SIG-M5 treated with dmso at 0.1 percent for 504 hours (cell line): ENCODE measurements around the gene DLGAP1.

Source experiments
- DNase-seq: peaks from one replicate; lab custom pipeline; 2025; ENCODE audit not compliant: unreplicated experiment; lab: John Stamatoyannopoulos, UW

The DLGAP1 gene

DNA sequence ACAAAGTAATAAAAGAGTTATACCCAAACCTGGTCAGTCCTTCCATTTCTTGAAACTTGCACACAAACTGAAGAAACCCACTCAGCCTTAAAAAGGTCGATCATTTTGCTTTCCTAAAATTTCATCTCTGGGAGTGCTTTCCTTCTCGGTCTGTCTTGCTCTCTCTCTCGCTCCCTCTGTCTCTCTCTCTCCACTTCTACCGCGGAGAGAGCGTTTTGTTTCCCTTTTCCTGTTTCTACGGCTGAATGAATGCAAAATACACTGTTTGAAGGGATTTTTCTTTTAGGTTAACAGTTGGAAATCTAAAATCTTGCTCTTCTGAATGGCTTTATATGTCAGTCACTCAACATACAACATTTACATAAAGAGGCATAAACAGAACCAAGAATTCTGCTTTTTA, 581.0 kb downstream of the DLGAP1 start:
- DNase-seq: no peak

DNA sequence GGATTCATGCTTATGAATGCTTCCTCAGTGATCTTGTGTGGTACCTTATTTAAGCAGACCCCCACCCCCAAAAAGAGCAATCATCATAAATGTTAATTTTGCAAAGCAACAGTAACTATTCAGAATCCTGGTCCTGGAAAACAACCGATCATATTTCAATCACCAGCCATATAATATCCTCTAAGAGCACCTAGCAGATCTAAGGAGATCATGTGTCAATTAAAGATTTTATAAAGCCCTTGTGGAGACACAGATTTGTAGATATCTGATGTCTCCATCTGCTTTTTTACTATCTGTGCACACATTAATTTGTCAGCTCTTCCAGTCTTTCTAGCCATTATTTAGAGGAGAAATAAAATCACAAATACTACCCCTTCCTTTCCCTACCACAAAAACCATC, 581.4 kb downstream of the DLGAP1 start:
- no peak for DNase-seq

- DNase-seq: no peak
Observed at GRCh38 chr18:3873211-3873610, 581.9 kb downstream of the DLGAP1 start.

DNA sequence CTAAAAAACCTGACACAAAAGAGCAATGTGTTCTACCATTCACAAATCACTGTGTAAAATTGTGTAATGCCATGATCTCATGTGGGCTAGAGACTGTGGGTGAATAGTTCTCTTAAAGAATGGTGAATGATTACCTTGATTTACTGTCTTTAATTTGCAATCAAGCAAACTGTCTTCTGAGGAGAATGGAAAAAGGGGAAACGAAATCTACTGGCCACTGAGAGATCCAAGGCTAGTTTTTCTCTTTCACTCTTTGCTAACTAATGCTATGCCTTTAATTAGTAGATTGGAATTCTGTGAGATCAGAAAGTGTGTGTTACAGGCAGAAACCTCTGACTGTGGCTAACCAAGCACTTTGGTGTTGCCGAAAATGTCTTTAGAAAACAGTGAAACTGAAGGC, 582.5 kb downstream of the DLGAP1 start:
- no peak for DNase-seq

- no peak for DNase-seq
Observed at GRCh38 chr18:3871687-3872086, 583.4 kb downstream of the DLGAP1 start.

GRCh38 chr18:3870914-3871313, 584.2 kb downstream of the DLGAP1 start:
- DNase-seq: no peak

- DNase-seq: peak; percentile 56
Observed at GRCh38 chr18:3869848-3870247, 585.3 kb downstream of the DLGAP1 start.

- no peak for DNase-seq
Observed at GRCh38 chr18:3867864-3868311, 587.2 kb downstream of the DLGAP1 start.

DNA sequence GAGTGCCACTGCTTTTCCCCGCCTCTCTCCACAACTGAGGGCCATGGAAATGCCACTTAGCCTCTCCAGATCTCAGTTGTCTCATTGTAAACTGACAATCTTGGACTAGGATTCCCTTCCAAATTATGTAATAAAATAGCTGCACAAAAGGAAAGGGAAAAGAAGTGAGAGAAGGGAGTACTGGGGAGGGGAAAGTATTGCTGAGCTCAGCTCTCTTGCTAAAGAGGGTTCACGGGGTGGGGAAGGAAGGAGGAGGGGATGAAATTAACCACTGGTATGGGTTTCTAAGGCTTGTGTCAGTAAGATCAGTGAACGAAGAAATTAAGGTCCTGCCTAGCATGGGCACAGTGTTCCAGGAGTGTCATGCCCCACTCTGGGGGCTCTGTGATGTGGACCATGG, 587.9 kb downstream of the DLGAP1 start:
- DNase-seq: no peak

DNA sequence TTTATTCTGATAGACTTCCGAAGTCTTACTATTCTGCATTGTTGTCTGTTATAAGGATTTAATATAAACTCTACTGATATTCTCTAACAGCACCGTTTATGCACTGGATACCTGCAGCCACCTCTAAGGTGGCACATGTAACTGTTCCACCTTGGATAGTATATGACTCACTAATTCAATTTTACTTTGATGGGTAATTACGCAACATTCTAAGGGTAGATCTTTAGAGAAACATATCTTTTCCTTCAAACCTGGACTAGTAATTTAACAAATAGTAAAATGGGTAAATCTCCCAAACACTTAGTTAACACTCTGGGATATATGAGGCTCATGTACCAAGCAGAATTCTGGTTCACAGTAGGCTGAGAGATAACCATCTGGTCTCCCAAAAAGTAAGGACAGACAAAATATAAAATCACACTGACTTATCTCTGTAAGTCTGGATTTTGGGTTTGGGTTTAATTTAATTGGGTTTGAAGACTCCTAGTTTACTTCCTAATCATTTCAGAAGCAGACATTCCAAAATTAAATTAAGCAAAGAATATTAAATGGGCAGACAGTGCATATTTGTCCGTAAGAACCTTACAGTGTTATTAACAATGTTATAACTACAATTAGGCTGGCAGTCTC, 590.3 kb downstream of the DLGAP1 start:
- no peak for DNase-seq

DNA sequence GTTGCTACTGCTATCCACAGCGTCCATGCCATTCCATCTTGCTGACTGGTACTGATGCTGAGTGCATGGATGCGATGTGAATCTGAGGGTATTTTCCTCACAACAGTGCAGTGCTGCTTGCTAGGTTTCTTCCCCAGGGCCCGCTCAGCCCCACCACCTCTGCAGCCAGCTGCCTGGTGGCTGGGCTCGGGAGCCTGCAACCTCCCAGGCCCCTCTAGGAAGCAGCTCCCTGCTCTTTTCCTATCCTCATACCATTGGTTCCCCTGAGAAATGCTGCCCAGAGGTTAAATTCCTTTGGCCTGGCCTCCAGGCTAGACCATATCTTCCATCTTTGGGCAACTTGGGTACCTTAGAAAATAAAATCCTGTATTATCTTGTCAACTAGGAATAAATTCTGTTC, 591.5 kb downstream of the DLGAP1 start:
- no peak for DNase-seq

DNA sequence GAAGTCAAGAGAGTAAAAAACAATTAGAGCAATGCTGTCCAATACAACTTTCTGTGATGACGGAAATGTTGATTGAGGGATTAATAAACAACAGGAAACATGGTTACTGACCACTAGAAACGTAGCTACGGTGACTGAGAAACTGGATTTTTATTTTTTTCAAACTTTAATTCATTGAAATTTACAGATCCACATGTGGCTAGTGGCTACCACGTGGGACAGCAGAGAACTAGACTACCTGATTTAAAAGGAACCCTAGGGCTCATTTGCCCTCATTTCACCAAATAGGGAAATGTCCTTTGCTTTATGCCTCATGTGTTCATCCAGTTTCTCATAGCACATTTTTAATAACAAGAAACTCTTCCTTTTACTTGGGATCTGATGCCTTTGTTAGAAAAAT, 592.1 kb downstream of the DLGAP1 start:
- DNase-seq: no peak

- DNase-seq: no peak
Observed at GRCh38 chr18:3861495-3861894, 593.6 kb downstream of the DLGAP1 start.

- DNase-seq: no peak
Observed at GRCh38 chr18:3857544-3857943, 597.6 kb downstream of the DLGAP1 start.

DNA sequence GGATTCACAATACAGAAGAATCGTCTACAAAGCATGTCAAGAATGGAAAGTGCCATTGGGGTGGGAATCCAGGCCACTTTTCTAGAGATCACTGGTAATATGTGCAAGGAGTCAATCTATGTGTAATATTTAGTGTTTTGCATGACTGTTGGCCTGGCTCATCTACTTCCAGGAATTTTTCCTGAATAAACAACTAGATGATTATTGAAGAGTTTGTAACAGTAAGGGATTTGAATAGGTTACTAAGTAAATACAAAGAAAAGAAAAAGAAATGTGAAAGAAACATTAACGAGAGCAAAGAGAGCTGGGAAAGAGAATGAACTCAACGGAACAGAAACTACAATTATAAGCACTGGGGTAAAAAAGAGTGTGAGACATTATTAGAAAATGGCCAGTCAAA, 599.1 kb downstream of the DLGAP1 start:
- no peak for DNase-seq

GRCh38 chr18:3852321-3852720, 602.8 kb downstream of the DLGAP1 start:
- DNase-seq: no peak

GRCh38 chr18:3851159-3851558, 603.9 kb downstream of the DLGAP1 start:
- DNase-seq: no peak

DNA sequence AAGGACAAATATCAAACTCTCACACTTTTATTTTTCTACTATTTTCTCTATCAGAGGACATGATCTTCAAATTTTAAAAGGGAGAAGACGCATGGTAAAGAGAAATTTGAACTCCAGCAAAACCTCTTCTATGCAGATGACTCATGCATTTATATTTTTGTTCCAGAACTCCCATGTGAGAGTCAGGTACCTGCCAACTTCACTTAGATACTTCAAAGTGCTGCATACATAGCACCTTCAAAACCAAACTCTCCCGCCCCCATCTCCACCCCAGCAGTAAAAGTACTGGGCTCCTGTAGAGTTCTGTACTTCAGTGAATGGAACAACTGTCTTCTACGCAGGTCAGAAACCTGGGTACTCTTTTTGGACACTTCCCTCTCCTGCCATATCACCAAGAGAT, 606.8 kb downstream of the DLGAP1 start:
- DNase-seq: no peak

DNA sequence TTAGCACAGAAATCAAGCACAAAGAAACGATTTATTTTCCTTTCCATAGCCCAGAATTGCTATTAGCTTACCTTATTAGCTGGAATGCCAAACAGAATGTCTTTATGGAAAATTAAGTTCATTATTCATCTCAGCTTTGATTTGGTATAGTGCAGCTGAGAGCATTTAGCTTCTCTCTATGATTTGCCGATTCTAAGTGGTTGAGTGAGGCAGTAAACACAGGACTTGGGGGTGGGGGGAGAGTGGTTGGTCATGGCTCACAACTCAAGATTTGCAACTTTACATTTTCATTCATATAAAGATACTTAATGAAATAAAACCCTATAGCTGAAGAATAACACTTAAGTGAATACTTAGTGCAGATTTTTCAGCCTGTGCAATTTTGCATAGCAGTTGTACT, 609.9 kb downstream of the DLGAP1 start:
- DNase-seq: no peak

DNA sequence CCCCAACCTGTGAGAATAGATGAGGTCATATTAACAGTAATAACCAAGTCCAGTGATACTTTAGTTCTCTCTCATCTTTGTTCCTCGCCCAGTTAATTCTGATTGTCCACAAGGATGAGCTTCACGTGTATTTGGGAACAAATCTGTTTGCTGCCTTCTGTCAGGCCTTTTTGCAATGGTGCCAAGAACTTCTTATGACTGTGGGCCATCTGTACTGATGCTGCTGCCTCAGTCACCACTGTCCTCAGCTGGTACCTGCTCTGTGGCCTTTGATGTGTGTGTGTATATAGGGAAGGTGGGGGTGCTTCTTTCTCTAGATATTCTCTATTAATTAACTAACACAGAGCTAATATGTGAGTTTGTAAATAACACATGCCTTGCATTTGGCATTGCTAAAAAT, 612.3 kb downstream of the DLGAP1 start:
- no peak for DNase-seq

DNA sequence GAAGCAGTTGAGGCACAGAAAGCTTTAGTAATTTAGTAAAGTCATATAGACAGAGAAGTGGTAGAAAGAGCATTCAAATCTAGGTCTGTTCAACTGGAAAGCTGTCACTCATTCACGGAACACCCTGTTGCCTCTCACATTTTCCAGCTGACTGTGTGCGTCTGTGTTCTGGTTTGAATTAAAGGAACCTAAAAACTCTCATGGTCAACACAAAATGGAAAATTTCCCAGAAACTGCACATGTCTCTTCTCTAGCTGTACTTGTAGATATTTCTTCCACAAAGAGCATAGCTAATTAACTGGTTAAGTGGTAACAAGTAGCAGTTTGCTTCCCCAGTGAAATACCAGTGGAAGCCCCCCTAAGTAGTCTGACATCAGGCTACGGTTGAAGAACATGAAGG, 614.3 kb downstream of the DLGAP1 start:
- no peak for DNase-seq

GRCh38 chr18:3839581-3839981, 615.5 kb downstream of the DLGAP1 start:
- no peak for DNase-seq

DNA sequence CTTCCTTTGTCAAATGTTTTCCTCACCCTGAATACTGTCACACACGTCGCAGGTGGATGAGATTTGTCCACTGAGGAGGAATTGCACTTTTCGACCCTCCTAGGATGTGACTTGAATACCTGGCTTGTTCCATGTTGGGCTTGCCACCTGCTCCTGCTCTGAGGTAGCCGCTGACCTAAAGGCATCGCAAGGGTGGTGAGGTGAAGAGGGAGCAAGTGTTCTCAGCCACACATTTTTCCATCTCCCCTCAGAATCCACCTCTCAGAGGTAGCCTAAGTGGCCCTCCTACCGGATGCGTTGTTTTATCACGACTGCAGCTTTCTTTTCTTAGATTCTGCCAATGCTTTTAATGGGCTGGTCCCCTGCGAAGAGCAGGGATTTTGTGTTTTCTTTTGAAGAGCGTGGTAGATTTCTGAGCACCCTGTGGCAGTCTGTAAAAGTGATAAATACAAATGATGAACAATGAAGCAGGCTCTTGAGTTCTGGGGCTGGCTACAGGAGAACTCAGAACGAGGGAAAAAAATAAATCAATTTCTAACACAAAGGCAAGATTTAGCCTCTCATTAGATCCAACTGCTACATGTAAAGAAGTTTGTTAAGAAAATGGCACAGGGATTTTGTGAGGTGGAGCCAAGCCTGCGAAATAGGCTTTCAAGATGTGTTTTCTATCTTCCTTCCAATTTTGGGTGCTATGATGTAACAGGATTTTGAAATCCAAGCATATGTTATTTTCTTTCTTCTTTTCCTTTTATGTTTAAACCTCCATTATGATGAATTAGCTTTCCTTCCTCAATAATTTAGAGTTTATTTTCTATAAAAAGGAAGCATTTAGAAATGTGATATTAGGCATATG, 618.4 kb downstream of the DLGAP1 start:
- DNase-seq: no peak
